GM21723 (cell line): ENCODE results near the gene OTUD3.
"Not testable (repeated sequence)": the region's sequence is repeated elsewhere in the genome, so short reads cannot be mapped to it uniquely, and the experiment has no call there.

Source experiments
- ATAC-seq: cut with Tn5 transposase; IDR thresholded peaks from one replicate; pipeline ENCODE4 v1.9.1; 2021; ENCODE audit warnings: mild to moderate bottlenecking, moderate library complexity; ENCODE audit not compliant: unreplicated experiment

OTUD3 gene

DNA sequence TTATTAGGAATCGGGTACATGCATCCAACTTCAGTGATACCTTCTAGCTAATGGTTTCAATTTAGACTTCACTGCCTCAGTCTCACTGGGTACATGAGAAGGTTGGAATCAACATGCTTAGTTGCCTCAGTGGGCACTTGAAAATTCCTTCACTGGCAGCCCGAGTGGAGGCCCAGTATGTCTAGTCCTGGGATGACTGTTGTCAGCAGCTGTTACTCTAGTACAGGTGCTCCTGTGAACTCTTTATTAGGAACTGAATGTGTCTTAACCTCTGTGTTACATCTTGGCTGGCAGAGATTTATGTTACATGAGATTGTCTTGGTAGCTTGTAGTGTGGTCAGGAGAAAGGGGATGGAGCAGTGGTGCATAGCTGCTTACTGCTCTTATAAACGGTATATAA lies 27.8 kb downstream of the OTUD3 start:
- no peak for ATAC-seq

DNA sequence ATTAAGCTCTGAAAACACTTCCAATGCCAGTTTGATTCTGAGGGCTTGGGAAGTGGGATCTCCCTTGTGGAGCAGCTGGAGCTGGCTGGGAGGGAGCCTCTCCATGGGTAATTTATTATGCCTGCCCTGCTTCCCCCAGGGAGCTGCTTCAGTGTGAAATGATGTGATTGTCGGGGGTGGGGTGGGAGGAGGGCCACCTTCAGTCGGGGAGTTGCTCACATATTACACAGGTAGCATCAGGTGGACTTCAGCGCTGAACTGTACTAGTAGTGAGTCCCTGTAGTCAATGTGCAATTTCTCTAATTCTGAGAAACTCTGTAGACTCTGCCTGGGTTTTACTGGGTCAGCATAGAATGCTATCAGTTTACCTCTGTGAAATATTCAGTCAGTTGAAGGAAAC lies 28.5 kb downstream of the OTUD3 start:
- no peak for ATAC-seq

DNA sequence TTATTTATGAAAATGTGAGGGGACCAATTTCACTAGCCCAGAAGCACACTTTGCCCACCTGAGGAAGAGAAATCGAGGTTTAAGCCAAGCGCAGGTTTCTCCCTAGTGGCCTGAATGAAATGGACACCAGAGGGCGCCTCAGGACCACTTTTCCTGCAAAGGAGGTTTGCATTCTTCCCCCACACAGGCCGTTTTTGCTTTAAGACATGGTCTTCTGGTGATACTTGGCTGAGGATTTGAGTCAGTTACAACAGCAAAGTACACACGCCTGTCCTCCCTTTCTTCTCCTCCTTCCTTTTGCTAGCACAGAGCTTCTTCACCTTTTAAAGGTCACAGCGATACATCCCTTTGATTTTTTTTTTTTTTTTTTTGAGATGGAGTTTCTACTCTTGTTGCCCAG lies 35.9 kb downstream of the OTUD3 start:
- ATAC-seq: no peak

DNA sequence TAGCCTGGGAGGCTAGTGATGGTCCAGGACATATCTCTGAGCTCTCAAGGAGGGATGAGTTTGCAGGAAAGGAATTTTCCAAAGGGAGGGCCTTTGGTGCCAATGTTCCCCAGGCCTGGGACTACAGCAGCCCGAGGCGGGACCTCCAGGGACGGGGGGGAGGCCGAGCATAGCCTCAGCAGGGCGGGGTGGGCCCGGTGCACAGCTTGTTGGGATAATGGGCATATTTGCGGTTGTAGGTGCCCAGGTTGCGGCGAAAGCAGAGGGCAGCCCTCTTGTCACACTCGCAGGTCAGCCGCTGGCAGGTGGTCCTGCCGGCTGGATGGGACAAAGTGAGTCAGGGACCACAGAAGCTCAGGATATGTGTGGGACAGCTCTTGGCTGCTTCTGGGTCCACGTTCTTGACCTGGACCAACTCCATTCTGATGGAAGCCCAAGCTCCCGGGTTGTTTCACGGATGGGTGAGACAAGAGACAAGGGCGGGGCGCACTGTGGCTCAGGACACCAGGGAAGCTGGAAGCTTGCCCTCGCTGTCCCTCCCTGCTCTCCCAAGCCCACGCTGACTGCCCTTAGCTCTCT lies 38.0 kb downstream of the OTUD3 start:
- no peak for ATAC-seq

DNA sequence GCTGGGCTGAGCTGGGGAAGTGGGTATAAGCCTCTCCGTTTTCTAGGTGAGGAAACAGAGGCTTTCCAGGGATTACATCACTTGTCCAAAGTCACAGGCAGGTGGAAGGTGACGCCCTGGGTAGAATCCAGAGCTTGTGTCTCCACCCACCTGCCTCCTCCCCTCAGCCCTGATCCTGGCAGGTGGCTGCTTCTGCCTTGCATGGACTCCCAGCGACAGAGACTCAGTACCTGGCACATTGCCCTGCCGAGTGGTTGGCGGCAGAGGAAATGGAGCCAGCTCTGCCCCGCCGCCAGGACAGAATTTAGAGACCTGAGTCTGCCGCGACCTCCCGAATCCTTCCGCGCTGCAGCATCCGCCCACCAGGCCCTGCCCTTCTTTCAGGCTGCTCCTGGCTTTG lies 39.1 kb downstream of the OTUD3 start:
- ATAC-seq: no peak

DNA sequence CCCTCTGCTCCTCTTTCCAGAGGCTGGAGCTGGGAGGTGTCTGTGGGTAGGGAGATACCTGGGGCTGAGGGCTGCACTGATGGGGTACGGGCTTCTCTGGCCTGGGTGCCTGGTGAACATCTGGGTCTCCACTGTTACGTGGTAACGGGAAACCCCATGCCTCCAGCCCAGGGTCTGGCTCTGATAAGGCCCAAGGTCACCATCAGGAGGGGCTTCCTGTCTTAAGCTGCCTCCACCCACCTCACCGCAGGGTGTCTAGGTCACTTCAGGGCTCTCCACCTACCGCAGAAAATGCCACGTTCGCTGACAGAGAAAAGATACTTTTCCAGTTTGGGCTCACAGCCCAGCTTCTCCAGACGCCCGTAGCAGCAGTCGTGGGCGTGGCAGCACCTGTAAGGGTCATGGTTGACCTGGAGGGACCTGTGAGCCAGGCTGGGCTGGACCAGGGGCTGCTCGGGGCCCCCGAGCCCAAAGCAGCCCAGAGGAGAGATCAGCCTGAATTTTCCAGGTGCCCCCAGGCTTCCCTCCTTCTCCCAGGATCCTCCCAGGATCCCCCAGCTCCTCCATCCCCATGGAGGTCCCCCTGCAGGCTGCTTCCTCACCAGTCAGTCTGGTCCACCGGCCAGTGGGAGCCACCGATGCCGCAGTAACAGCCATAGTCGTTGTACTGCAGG lies 40.0 kb downstream of the OTUD3 start:
- ATAC-seq: no peak

DNA sequence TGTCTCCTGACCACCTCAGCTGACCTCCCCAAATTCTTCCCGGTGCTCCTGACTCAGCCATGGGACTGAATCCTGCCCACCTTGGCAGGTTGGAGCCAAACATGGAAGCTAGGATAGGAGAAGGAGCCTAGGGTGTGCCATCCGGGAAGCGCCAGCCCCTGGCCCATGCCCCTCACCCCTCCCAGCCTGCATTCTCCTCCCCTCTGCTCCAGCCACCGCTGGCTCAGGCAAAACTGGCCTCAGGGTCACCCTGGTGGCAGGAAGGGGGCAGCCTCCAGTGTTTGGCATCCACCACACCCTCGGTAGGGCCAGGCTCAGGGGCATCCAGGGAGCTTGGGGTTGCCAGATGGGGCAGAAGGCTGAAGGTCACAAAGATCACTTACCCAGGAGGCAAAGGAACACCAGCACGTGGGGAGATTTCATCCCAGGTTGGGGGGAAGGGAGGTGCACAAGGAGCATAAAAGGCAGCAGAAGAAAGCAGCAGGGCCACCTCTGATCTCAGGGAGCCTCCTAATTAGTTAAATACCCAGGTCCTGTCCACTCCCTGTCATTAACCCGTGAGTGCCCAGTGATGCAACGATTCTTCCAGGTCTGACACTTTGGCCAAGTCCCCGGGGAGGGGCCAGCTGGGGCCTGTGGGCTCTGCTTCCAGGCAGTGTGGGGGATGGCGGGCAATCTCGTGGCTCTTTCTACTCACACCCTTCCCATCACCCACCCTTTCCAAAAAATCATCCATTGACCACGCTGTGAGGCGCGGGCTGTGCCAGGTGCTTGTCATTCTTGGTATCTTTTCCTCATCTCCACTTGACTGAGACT lies 41.1 kb downstream of the OTUD3 start, which contains the start of gene PLA2G2E:
Gene PLA2G2E (minus strand): TSS at position 481 of the 816 bp plus-strand sequence. CDS start 58 bp downstream, at position 423.
- ATAC-seq: no peak

DNA sequence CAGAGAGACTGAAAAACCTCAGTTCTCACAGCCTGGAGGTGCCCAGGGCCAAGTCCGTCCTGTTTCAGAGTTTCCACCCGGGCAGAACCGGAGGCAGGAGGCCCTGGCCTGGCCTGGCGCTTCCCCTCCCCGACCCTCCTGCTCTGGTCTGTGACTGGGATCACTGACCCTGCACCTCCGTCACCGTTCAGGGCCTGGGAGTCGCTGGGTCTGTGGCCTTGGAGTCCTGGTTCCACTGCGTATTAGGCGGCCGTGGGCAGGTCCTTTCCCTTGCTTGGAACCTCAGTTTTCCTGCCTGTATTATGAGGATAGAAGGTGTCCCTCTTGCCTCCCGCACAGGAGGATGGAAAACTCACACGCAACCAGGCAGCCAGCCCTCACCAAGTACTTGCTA lies 41.8 kb downstream of the OTUD3 start:
- no peak for ATAC-seq

DNA sequence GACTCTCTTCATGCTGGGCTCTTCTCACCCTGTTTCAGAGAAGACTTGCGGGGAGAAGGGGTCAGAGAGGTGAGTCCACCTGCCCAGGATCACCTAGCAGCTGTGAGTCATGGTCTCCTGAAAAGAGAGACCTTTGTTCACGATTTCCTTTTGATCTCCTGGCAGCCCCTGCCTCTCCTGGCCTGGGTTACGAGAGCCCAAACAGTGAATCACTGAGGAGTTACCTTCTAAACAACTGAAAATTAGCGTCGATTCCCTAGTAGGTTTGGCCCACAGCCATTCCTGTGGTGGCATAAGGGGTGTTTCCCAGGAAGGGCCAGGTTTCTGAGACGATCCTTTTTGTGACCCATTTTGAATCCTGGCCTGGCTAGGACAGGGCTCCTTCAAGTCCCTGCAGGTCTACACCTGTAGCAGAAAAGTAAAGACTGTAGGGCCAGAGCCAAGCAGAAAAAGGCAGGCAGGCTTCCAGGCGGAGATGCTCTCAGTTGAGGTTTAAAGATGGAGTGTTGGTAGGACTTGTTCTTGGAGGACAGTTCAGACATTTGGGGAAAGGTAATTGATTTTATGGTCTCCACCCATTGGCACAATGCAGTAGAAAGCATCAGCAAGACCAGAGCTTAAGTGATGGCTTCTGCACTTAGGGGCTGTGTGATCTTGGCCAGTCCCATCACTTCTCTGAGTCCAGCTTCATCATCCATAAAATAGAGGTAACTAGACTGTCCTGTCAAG lies 43.3 kb downstream of the OTUD3 start:
- ATAC-seq: no peak

DNA sequence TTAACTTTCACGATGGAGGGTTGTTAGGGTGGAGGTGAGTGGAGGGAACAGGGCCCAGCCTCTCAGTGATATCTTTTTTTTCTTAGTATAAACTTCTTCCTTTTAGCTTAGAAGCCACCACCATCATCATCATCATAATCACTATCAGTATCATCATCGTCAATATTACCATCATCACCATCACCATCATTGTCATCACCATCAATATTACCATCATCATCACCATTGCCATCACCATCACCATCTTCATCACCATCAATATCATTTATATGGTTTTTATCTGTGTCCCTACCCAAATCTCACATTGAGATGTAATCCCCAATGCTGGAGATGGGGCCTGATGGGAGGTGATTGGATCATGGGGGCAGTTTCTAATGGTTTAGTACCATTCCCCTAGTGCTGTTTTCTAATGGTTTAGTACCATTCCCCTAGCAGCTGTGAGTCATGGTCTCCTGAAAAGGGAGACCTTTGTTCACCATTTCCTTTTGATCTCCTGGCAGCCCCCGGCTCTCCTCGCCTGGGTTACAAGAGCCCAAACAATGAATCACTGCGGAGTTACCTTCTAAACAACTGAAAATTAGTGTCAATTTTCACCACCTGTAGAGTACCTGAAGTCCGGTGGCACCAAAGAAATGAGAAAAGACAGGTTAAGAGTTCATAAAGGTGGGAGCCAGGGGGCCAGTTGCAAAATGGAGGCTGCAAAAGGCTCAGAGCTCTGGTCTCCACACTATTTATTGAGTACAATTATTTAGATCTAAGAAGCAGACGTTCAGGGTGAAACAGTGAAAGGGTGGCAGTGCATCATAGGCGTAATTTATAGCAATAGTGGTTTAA lies 44.3 kb downstream of the OTUD3 start:
- ATAC-seq: no peak

DNA sequence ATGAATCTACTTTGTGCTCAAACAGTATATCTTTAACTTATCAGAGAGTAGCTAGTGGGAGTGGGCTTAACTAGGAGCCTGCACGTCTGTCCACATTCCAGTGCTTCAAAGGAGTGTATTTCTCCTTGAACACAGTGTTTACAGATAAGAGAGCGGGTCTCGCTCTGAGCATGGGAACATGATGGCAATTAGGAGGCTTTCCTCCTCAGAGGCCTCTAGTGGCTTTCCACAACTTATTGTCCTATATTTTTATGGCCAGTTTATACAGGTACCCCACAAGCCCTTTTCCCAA lies 44.9 kb downstream of the OTUD3 start:
- ATAC-seq: not testable (repeated sequence)

DNA sequence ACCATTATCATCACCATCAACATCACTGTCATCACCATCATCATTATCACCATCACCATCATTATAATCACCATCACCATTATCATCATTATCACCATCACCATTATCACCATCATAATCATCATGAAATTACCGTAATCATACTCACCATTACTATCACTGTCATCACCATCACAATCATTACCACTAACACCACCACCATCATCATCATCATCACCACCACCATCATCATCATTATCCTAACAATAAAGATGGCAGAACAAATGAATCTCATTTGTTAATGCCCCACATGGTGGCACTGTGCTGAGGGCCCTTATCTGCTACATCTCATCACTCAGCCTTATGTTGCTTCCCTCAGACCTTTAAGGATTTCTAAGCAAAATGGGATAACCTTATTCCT lies 50.7 kb downstream of the OTUD3 start:
- no peak for ATAC-seq

DNA sequence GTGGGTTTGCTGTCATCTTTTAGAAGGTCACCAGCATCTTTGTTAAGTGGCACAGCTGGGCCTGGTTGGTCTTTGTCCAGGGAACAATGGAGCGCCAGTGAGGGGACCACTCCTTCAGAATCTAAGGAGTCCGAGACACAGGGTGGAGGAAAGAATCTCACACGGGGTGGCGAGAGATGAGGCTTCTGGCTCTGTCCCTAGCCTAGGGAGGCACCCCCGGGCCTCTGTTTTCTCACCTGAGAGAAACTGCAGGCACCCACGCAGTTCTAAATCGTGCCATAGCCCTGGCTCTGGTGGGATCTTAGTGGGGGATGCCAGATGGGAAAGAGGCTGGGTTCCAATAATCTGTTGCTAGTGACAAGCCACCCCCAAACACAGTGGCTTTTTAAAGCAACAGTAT lies 52.1 kb downstream of the OTUD3 start:
- no peak for ATAC-seq

DNA sequence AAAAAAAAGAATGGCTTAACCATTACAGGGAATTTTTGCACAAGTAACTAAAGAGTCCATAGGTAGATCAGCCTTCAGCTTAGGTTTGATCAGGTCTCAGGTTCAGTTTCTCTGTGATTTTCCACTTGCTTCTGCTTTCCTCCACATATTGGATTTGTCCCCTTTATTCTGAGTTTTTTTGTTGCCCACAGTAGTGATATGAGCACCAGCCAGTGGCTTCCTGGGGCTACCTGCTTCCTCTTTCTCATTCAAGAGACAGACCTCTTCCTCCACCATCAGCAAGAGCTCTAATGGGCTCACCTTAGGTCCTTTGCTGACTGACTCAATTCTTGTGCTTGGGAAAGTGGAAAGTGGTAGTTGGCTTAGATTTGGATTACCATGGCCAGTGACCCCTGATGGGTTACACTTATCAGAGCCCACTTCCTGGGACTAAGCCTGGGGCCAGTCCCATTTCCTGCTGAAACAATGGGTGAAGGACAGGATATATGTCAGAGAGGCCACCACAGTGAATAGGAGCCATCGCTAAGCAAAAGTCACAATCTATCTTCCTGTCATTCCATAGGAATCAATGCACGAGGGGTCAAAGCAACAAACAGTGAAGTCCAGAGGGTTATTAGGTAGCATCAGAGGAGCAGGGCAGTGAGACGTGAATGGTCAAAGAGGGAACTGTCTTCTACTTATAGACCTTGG lies 54.0 kb downstream of the OTUD3 start:
- no peak for ATAC-seq

DNA sequence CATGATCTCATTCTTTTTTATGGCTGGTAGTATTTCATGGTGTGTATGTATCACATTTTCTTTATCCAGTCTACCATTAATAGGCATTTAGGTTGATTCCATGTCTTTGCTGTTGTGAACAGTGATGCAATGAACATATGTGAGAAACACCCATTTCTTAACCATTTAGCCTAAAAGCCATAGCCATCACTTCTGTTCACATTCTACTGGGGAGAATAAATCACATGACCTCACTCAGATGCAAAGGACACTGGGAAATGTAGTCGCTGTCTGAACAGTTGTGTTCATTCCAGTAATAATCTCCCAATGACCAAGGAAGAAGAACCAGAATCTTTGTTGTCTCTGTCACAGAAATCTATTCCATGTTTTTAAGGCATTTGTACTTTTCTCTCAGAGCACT lies 56.3 kb downstream of the OTUD3 start:
- no peak for ATAC-seq

DNA sequence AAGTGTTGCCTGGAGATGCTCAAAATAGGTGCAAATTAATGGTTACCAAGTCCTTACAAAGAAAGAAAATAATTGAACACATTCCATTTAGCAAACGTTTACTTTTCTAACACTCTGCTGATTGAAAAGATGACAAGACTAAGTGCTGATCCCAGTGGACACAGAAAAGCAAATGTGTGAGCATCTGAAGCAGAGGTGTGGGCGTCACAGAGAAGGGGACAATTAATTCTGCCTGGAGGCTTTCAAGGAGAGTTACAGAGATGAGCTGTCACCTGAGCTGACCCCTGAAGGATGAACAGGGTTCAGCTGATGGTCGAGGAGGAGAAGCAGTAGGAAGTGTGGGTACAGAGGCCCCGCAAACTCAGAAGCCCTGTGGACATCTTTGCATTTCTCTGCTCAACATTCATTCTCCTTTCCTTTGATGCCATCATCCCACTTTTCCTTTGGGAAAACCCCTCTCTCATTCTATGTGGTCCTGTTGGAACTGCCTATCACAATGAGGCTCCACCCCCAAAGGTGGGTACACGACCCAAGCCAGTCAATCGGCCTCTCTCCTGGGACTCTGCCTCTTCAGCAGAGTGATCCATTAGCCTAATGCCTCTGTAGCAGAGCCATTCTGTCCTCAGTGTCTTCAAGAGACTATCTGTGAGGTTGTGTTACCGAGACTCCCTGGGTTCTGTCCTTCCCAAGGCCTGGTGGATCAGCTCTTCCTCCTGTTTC lies 58.5 kb downstream of the OTUD3 start:
- no peak for ATAC-seq

DNA sequence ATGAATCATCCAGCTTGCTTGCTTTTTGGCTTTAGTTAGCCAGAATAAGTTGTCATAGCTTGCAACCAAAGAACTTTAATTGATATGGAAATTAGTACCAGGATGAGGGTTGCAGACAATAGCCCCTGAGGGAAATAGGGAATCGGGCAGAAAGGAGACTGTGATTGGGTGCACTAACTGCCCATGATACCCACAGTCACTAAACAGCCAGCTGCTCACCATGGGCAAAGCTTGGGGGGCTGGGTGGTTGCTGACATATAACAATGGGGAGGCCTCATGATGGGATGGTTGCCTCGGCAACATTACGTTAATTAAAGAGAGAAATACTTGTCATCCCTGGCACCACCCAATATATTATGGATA lies 59.0 kb downstream of the OTUD3 start:
- no peak for ATAC-seq

DNA sequence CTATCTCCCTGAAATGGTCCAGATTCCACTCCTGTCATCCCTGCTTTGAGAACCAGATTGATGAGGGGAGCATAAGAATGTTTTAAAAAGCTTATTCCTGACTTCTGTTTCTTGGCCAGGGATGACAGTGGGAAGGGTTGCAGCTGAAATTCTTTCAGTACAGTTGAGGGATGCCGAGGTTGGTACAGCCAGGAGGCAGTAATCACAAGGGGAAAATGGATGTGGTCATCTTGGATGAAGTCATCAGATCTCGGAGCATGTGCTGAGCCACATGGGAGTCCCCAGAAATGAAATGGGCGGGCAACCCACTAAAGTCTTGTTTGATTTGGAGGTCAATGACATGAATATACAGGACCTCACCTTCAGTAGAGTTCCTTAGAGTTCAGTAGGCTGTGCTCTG lies 59.9 kb downstream of the OTUD3 start:
- ATAC-seq: no peak

DNA sequence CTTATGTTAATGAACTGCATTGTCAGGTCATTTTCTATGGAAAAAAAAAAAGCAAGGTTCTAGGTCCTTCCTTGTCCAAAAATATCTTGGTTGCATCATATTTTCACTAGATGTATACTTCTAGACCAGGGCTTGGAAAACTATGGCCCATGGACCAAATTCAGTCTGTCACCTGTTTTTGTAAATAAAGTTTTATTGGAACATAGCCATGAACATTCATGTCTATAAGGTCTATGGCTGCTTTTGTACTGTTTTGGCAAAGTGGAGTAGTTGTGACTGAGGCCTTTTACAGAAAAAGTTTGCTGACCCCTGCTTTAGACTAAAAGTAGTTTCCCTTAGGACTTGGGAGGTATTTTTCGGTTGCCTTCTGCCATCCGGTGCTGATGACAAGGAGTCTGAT lies 60.5 kb downstream of the OTUD3 start:
- ATAC-seq: no peak

DNA sequence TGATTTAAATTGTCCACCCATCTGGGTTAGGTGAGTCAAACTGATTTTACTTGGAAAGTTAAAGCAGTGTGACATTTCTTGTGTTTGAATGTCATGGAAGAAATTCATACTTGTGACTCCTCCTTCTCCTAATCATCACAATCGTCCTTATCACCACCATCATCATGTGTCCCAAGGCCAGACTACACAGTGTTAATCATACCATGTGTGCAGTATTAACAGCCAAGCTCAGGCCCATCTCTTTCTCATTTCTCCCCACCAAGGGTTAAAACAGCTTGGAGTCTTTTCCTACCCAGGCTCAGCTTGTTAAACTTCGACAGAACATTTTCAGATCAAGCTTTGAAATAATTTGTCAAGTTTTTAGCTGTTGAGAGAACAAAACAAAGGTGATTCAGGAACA lies 63.7 kb downstream of the OTUD3 start:
- no peak for ATAC-seq
